Measurements from ENCODE around the gene TNS1.

TNS1 gene

GRCh38 chr2:217804338-217804737, 198.5 kb downstream of the TNS1 start:
- DNase-seq = no peak

- no peak for DNase-seq
Observed at GRCh38 chr2:217803653-217803960, 199.2 kb downstream of the TNS1 start.

GRCh38 chr2:217802876-217803652, 199.7 kb downstream of the TNS1 start:
- DNase-seq = no peak

- no peak for DNase-seq
Observed at GRCh38 chr2:217802266-217802665, 200.5 kb downstream of the TNS1 start.

- DNase-seq = no peak
Observed at GRCh38 chr2:217801711-217802110, 201.1 kb downstream of the TNS1 start.

- DNase-seq = no peak
Observed at GRCh38 chr2:217801115-217801531, 201.7 kb downstream of the TNS1 start.

GRCh38 chr2:217800433-217801114, 202.2 kb downstream of the TNS1 start:
- no peak for DNase-seq

- DNase-seq = no peak
Observed at GRCh38 chr2:217799563-217800432, 203.0 kb downstream of the TNS1 start.

GRCh38 chr2:217798743-217799562, 203.8 kb downstream of the TNS1 start:
- no peak for DNase-seq

- DNase-seq = no peak
Observed at GRCh38 chr2:217798191-217798590, 204.6 kb downstream of the TNS1 start.

GRCh38 chr2:217797661-217798069, 205.1 kb downstream of the TNS1 start:
- peak; percentile 59 for DNase-seq

GRCh38 chr2:217797165-217797564, 205.6 kb downstream of the TNS1 start:
- DNase-seq = no peak

- no peak for DNase-seq
Observed at GRCh38 chr2:217795706-217796465, 206.9 kb downstream of the TNS1 start.

- DNase-seq = no peak
Observed at GRCh38 chr2:217795067-217795466, 207.7 kb downstream of the TNS1 start.

- no peak for DNase-seq
Observed at GRCh38 chr2:217794133-217794986, 208.4 kb downstream of the TNS1 start.

GRCh38 chr2:217793566-217794132, 209.1 kb downstream of the TNS1 start:
- DNase-seq = no peak

- no peak for DNase-seq
Observed at GRCh38 chr2:217792626-217793527, 209.9 kb downstream of the TNS1 start.

- no peak for DNase-seq
Observed at GRCh38 chr2:217791551-217791950, 211.2 kb downstream of the TNS1 start.

- DNase-seq = no peak
Observed at GRCh38 chr2:217790681-217791392, 212.0 kb downstream of the TNS1 start.
